Breast epithelium (tissue), 4 donors: ENCODE data around the gene ZSCAN22. TPM values are rescaled to one million over a fixed set of nuclear protein-coding genes. Genes with fewer than 3 reads are reported as not detected.

ENCODE experiments used
- DNase-seq, 2 donors: peaks; one replicate each; pipeline ENCODE4 v3.0.0-alpha.2; 2019; ENCODE audit warnings: low spot score in 2 of 2
- H3K27ac ChIP-seq, 2 donors: fragments of 200-600 bp; sonication (generic) in 1 of 2; one replicate each; pipeline ENCODE4 v1.5.1; 2016 to 2019; ENCODE audit warnings: mild to moderate bottlenecking in 1 of 2
- H3K27me3 ChIP-seq, 2 donors: fragments of 200-600 bp; sonication (generic) in 1 of 2; one replicate each; pipeline versions ENCODE4 v1.5.1 to v1.6.0; 2017 to 2019; ENCODE audit warnings: control low read depth in 1 of 2, mild to moderate bottlenecking in 1 of 2
- H3K36me3 ChIP-seq: fragments of 200-600 bp; one replicate; pipeline ENCODE4 v1.5.1; 2019
- H3K4me1 ChIP-seq, 2 donors: fragments of 200-600 bp; sonication (generic); one replicate each; pipeline ENCODE4 v1.5.1; 2016 to 2019; ENCODE audit warnings: control low read depth in 1 of 2
- H3K4me3 ChIP-seq, 3 donors: fragments of 200-600 bp; sonication (generic); 1 replicate in 2 of 3; 2 replicates in 1 of 3; pipeline ENCODE4 v1.5.1; 2016 to 2019; ENCODE audit warnings: mild to moderate bottlenecking in 3 of 3, moderate library complexity in 2 of 3
- H3K9me3 ChIP-seq, 2 donors: fragments of 200-600 bp; sonication (generic) in 1 of 2; one replicate each; pipeline ENCODE4 v1.5.1; 2016 to 2019; ENCODE audit warnings: control low read depth in 1 of 2
- POLR2A ChIP-seq: fragments of 450-650 bp; IDR thresholded peaks from one replicate; pipeline ENCODE4 v1.6.1; 2016; ENCODE audit warnings: antibody characterized with exemption, mild to moderate bottlenecking, moderate library complexity
- POLR2AphosphoS5 ChIP-seq, 3 donors: sonication (generic); formaldehyde crosslinking; IDR thresholded peaks; one replicate each; pipeline ENCODE4 v1.6.1; 2017; ENCODE audit warnings: antibody characterized with exemption in 3 of 3
- intact Hi-C: fragments of 100-400 bp; cut with DNase I; formaldehyde crosslinking; loops from one replicate; pipeline ENCODE4 v1.15.1; 2023; ENCODE audit warnings: low total_unique reads
- total RNA-seq, 3 donors: library from RNA; depleted of rRNA; stranded (reverse); fragments of >200 nt; gene quantifications; one replicate each; pipeline ENCODE4 v1.1.0, GENCODE V29; 2016
- TF ChIP-seq, protein P1 (sequence below), 3 donors: fragments of 450-650 bp; IDR thresholded peaks; one replicate each; pipeline ENCODE4 v1.5.1; 2016 to 2017; ENCODE audit warnings: antibody characterized with exemption in 3 of 3, mild to moderate bottlenecking in 3 of 3, moderate library complexity in 3 of 3

Gene ZSCAN22
- total RNA-seq, 3 donors from 2014 or later, result 2.6 to 3.8 (median 3.6) TPM

DNA sequence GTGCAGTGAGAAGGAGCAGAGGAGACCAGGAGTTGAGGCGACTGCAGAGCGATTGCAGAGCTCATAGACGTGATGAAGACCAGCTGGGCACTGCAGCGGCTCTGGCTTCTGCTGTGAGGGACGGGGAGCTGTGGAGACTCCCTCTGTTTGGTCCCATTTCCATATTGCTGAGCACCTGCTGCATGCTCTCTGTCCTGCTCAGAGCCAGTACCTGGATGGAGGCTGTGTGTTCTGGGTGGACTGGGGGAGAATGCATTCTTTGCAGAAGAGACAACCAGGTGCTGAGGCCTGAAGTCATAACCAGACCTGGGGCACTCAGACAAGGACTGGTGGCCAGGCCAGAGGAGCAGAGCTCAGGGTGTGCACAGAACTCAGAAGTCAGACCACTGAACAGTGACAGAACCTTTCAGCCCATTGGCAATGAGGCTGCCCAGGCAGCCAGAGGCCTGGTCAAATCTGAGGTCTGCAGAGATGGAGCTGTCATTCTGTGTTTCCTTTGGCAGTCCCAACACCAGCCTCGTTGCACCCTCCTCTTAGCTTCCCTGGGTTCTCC lies 27.8 kb downstream of the ZSCAN22 start:
- intact Hi-C loops, result no loop called here
- Histone ChIP-seq H3K9me3 (no peaks in the 10 kb centered on the region), H3K36me3 (no peaks in the 10 kb centered on the region), H3K4me3 (no peak overlapping the region), H3K27ac (no peak overlapping the region), H3K4me1 (no peaks in the 10 kb centered on the region), H3K27me3 (no peaks in the 10 kb centered on the region)
- TF ChIP-seq POLR2A (no peak), POLR2AphosphoS5 (IDR thresholded peaks at IDR 0.05) (no peak)
- TF ChIP-seq, protein P1, sequence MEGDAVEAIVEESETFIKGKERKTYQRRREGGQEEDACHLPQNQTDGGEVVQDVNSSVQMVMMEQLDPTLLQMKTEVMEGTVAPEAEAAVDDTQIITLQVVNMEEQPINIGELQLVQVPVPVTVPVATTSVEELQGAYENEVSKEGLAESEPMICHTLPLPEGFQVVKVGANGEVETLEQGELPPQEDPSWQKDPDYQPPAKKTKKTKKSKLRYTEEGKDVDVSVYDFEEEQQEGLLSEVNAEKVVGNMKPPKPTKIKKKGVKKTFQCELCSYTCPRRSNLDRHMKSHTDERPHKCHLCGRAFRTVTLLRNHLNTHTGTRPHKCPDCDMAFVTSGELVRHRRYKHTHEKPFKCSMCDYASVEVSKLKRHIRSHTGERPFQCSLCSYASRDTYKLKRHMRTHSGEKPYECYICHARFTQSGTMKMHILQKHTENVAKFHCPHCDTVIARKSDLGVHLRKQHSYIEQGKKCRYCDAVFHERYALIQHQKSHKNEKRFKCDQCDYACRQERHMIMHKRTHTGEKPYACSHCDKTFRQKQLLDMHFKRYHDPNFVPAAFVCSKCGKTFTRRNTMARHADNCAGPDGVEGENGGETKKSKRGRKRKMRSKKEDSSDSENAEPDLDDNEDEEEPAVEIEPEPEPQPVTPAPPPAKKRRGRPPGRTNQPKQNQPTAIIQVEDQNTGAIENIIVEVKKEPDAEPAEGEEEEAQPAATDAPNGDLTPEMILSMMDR (IDR thresholded peaks at IDR 0.05), result no peak
- no peak for DNase-seq

DNA sequence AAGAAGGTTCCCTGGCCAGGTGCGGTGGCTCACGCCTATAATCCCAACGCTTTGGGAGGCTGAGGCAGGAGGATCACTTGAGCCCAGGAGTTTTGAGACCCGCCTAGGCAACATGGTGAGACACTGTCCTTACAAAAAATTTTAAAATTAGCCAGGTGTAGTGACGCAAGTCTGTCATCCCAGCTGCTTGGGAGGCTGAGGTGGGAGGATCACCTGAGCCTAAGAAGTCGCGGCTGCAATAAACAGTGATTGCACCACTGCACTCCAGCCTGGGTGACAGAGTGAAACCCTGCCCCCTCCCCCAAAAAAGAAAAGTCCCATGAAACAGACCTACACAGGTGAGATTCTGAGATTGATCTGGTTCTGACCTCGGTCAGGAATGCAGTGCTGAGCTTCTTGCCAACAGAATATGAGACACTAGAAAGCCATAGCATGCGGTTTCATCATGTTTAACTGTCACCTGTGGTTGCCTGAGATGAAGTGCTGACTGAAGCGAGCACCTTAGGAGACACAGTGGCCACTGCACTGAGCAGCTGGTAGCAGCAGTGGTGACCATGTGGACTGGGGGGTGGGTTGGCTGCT lies 28.5 kb downstream of the ZSCAN22 start:
- no peak for DNase-seq
- no peak overlapping the region for H3K27ac ChIP-seq
- no peaks in the 10 kb centered on the region for H3K36me3 ChIP-seq
- no peaks in the 10 kb centered on the region for H3K9me3 ChIP-seq
- intact Hi-C loops, result no loop called here
- no peaks in the 10 kb centered on the region for H3K4me1 ChIP-seq
- H3K27me3 ChIP-seq, result no peaks in the 10 kb centered on the region
- TF ChIP-seq POLR2AphosphoS5 (IDR thresholded peaks at IDR 0.05) (no peak), POLR2A (no peak)
- TF ChIP-seq, protein P1 (IDR thresholded peaks at IDR 0.05), result no peak
- H3K4me3 ChIP-seq, result peak overlapping the region in 1 of 3 donors; percentile 42

DNA sequence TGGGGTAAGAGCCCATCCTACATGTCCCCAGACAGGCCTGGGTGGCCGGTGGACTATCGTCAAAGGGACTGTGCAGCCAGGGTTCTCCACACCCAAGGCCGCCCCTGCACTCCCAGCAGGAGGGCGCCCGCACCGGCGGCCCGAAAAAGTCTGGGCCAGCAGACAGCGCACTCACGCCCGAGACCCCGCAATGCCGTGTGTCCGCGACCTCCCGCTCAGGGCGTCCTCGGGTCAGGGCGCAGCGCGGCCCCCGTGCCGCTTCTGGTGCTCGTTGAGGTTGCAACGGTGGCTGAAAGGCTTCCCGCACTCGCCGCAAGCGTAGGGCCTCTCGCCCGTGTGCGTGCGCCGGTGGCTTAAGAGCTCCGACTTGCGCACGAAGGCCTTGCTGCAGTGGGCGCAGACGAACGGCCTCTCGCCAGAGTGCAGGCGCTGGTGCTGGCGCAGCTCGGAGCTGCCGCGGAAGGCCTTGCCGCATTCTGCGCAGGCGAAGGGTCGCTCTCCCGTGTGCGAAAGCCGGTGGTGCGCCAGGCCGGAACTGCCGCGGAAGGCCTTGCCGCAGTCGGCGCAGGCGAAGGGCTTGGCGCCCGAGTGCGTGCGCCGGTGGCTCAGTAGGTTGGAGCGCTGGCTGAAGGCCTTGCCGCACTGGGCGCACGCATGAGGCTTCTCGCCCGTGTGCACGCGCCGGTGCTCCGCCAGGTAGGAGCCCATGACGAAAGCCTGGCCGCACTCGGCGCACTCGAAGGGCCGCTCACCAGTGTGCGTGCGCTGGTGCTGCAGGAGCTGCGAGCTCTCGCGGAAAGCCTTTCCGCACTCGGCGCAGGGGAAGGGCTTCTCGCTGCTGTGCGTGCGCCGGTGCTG lies 29.3 kb downstream of the ZSCAN22 start:
- Histone ChIP-seq H3K4me3 (peak overlapping the region; percentile 20 to 61 (median 42)), H3K36me3 (no peaks in the 10 kb centered on the region), H3K9me3 (no peaks in the 10 kb centered on the region), H3K27me3 (no peaks in the 10 kb centered on the region), H3K27ac (no peak overlapping the region), H3K4me1 (no peaks in the 10 kb centered on the region)
- DNase-seq, result no peak
- TF ChIP-seq POLR2AphosphoS5 (IDR thresholded peaks at IDR 0.05) (no peak), POLR2A (no peak)
- TF ChIP-seq, protein P1 (IDR thresholded peaks at IDR 0.05), result no peak
- intact Hi-C loops, result no loop called here

GRCh38 chr19:58356766-58357480 lies 30.1 kb downstream of the ZSCAN22 start:
- no peaks in the 10 kb centered on the region for H3K27me3 ChIP-seq
- peak in 1 of 3 donors; percentile 9 for TF ChIP-seq POLR2AphosphoS5 (IDR thresholded peaks at IDR 0.05)
- TF ChIP-seq POLR2A, result no peak
- TF ChIP-seq, protein P1 (IDR thresholded peaks at IDR 0.05), result no peak
- peak overlapping the region; percentile 20 to 61 (median 42) for H3K4me3 ChIP-seq
- H3K36me3 ChIP-seq, result no peaks in the 10 kb centered on the region
- H3K9me3 ChIP-seq, result no peaks in the 10 kb centered on the region
- intact Hi-C loops, result no loop called here
- no peaks in the 10 kb centered on the region for H3K4me1 ChIP-seq
- no peak for DNase-seq
- H3K27ac ChIP-seq, result no peak overlapping the region
